Neural cell (in vitro differentiated cells): ENCODE results near the gene OR4D1. TPM values are rescaled to one million over a fixed set of nuclear protein-coding genes. Genes with fewer than 3 reads are reported as not detected.

Experiments
- H2AFZ ChIP-seq: fragments of 200-600, 300-800 bp; sonication (generic), shearing (Covaris generic); 2 replicates; pipeline ENCODE4 v1.6.0; 2014; ENCODE audit warnings: low read depth, mild to moderate bottlenecking, antibody characterized with exemption, low read length, moderate library complexity
- H3F3A ChIP-seq: fragments of 200-600 bp; shearing (Covaris generic); 2 replicates; pipeline ENCODE4 v1.6.1; 2016; ENCODE audit warnings: mild to moderate bottlenecking, moderate library complexity, mixed read lengths, antibody characterized with exemption, low read length; ENCODE audit not compliant: insufficient read depth, poor library complexity, severe bottlenecking
- H3K27ac ChIP-seq: fragments of 200-600, 300-800 bp; sonication (generic), shearing (Covaris generic); 2 replicates; pipeline ENCODE4 v1.5.1; 2014; ENCODE audit warnings: mild to moderate bottlenecking, low read length, moderate library complexity
- H3K27me3 ChIP-seq: fragments of 300-800, 200-600 bp; sonication (generic), shearing (Covaris generic); 2 replicates; pipeline ENCODE4 v1.6.0; 2014; ENCODE audit warnings: mild to moderate bottlenecking, low read depth, low read length, moderate library complexity; ENCODE audit not compliant: insufficient read depth
- H3K36me3 ChIP-seq: fragments of 300-800, 200-600 bp; sonication (generic), shearing (Covaris generic); 2 replicates; pipeline ENCODE4 v1.5.1; 2014; ENCODE audit warnings: mild to moderate bottlenecking, antibody characterized with exemption, low read length, moderate library complexity; ENCODE audit not compliant: insufficient read depth
- H3K4me2 ChIP-seq: fragments of 300-800, 200-600 bp; sonication (generic), shearing (Covaris generic); 2 replicates; pipeline ENCODE4 v1.6.0; 2014; ENCODE audit warnings: mild to moderate bottlenecking, low read length
- H3K4me3 ChIP-seq: fragments of 300-800, 200-600 bp; sonication (generic), shearing (Covaris generic); 2 replicates; pipeline ENCODE4 v1.5.1; 2014; ENCODE audit warnings: mild to moderate bottlenecking, low read length, moderate library complexity
- H3K79me2 ChIP-seq: fragments of 200-600 bp; shearing (Covaris generic); replicated peaks from 2 replicates; pipeline ENCODE4 v1.6.0; 2014; ENCODE audit warnings: mild to moderate bottlenecking, low read length, moderate library complexity; ENCODE audit not compliant: insufficient read depth
- H3K9ac ChIP-seq: fragments of 300-800, 200-600 bp; sonication (generic), shearing (Covaris generic); 2 replicates; pipeline ENCODE4 v1.6.1; 2016; ENCODE audit warnings: mild to moderate bottlenecking, low read length, mixed read lengths
- H3K9me2 ChIP-seq: fragments of 200-600 bp; shearing (Covaris generic); 2 replicates; pipeline ENCODE4 v1.6.1; 2016; ENCODE audit warnings: mild to moderate bottlenecking, low read length, mixed read lengths; ENCODE audit not compliant: insufficient read depth
- H3K9me3 ChIP-seq: fragments of 200-600, 300-800 bp; sonication (generic), shearing (Covaris generic); 2 replicates; pipeline ENCODE4 v1.6.1; 2016; ENCODE audit warnings: mild to moderate bottlenecking, mixed run types, low read length, moderate library complexity, mixed read lengths
- H4K20me1 ChIP-seq: fragments of 200-600 bp; shearing (Covaris generic); 2 replicates; pipeline ENCODE4 v1.6.1; 2016; ENCODE audit warnings: mild to moderate bottlenecking, mixed run types; ENCODE audit not compliant: insufficient read depth
- CTCF ChIP-seq: fragments of 450-650 bp; IDR thresholded peaks from 2 replicates; pipeline ENCODE4 v1.5.1; 2014; ENCODE audit warnings: antibody characterized with exemption, mild to moderate bottlenecking, moderate library complexity; ENCODE audit not compliant: poor library complexity, severe bottlenecking
- EP300 ChIP-seq: fragments of 450-650 bp; conservative IDR thresholded peaks from 2 replicates; pipeline ENCODE4 v1.6.1; 2014; ENCODE audit warnings: antibody characterized with exemption, mild to moderate bottlenecking, moderate library complexity; ENCODE audit not compliant: poor library complexity, severe bottlenecking
- EZH2 ChIP-seq: fragments of 200-600, 300-800 bp; shearing (Covaris generic), sonication (generic); IDR thresholded peaks from 2 replicates; pipeline ENCODE4 v1.6.1; 2014; ENCODE audit warnings: antibody characterized with exemption, low read length, borderline replicate concordance, mild to moderate bottlenecking; ENCODE audit not compliant: insufficient read depth, poor library complexity, severe bottlenecking
- MXI1 ChIP-seq: fragments of 450-650 bp; conservative IDR thresholded peaks from 2 replicates; pipeline ENCODE4 v1.6.1; 2014; ENCODE audit warnings: antibody characterized with exemption, mild to moderate bottlenecking; ENCODE audit not compliant: poor library complexity, severe bottlenecking
- POLR2AphosphoS5 ChIP-seq: IDR thresholded peaks from 2 replicates; pipeline ENCODE4 v1.6.1; 2012
- RAD21 ChIP-seq: fragments of 450-650 bp; conservative IDR thresholded peaks from 2 replicates; pipeline ENCODE4 v1.6.1; 2014; ENCODE audit warnings: antibody characterized with exemption, mild to moderate bottlenecking, moderate library complexity
- REST ChIP-seq: IDR thresholded peaks from 2 replicates; pipeline ENCODE4 v1.6.1; 2012; ENCODE audit warnings: borderline replicate concordance
- SMC3 ChIP-seq: fragments of 450-650 bp; conservative IDR thresholded peaks from 2 replicates; pipeline ENCODE4 v1.6.1; 2014; ENCODE audit warnings: antibody characterized with exemption, mild to moderate bottlenecking, moderate library complexity; ENCODE audit not compliant: poor library complexity
- TAF1 ChIP-seq: IDR thresholded peaks from 2 replicates; pipeline ENCODE4 v1.6.1; 2012; ENCODE audit warnings: low read depth
- polyA plus RNA-seq: library from polyadenylated mRNA; depleted of rRNA; stranded (reverse); fragments of >200 nt; gene quantifications from 2 replicates; pipeline ENCODE4 v1.2.3, GENCODE V29; 2014

Gene OR4D1
- polyA plus RNA-seq, 1 donor from 2014 or later, result not detected

GRCh38 chr17:58204796-58205195, 56.6 kb downstream of the OR4D1 start:
- Histone ChIP-seq H3K36me3 (no peaks in the 10 kb centered on the region), H3K79me2 (no peaks in the 10 kb centered on the region), H2AFZ (no peak overlapping the region), H3K27ac (no peak overlapping the region), H3F3A (no peaks in the 10 kb centered on the region), H3K9me2 (no peaks in the 10 kb centered on the region), H3K9ac (no peak overlapping the region), H3K27me3 (no peaks in the 10 kb centered on the region), H3K4me3 (no peak overlapping the region), H3K9me3 (no peaks in the 10 kb centered on the region), H3K4me2 (no peak overlapping the region), H4K20me1 (no peaks in the 10 kb centered on the region)
- TF ChIP-seq REST (no peak), SMC3 (no peak), MXI1 (no peak), RAD21 (no peak), POLR2AphosphoS5 (no peak), TAF1 (no peak), EP300 (no peak), EZH2 (no peak)

GRCh38 chr17:58205936-58206335, 57.8 kb downstream of the OR4D1 start:
- H2AFZ ChIP-seq, result no peak overlapping the region
- H3K9me3 ChIP-seq, result no peaks in the 10 kb centered on the region
- H3F3A ChIP-seq, result no peaks in the 10 kb centered on the region
- no peak overlapping the region for H3K4me3 ChIP-seq
- no peaks in the 10 kb centered on the region for H3K79me2 ChIP-seq
- no peak for TF ChIP-seq SMC3
- no peak for TF ChIP-seq EP300
- no peaks in the 10 kb centered on the region for H4K20me1 ChIP-seq
- H3K9ac ChIP-seq, result no peak overlapping the region
- no peak overlapping the region for H3K4me2 ChIP-seq
- no peaks in the 10 kb centered on the region for H3K27me3 ChIP-seq
- H3K36me3 ChIP-seq, result no peaks in the 10 kb centered on the region
- no peak overlapping the region for H3K27ac ChIP-seq
- no peaks in the 10 kb centered on the region for H3K9me2 ChIP-seq

- H3K9me3 ChIP-seq, result no peaks in the 10 kb centered on the region
- H4K20me1 ChIP-seq, result no peaks in the 10 kb centered on the region
- no peaks in the 10 kb centered on the region for H3K79me2 ChIP-seq
- no peaks in the 10 kb centered on the region for H3K36me3 ChIP-seq
- H2AFZ ChIP-seq, result no peak overlapping the region
- TF ChIP-seq RAD21 (no peak), POLR2AphosphoS5 (no peak), CTCF (no peak), TAF1 (no peak), EZH2 (no peak), REST (no peak), EP300 (no peak), MXI1 (no peak), SMC3 (no peak)
- no peak overlapping the region for H3K27ac ChIP-seq
- H3K27me3 ChIP-seq, result no peaks in the 10 kb centered on the region
- no peak overlapping the region for H3K4me3 ChIP-seq
- H3F3A ChIP-seq, result no peaks in the 10 kb centered on the region
- H3K4me2 ChIP-seq, result no peak overlapping the region
- no peak overlapping the region for H3K9ac ChIP-seq
- no peaks in the 10 kb centered on the region for H3K9me2 ChIP-seq
These were observed 59.3 kb downstream of the OR4D1 start for GRCh38 chr17:58207451-58207850.
